Measurements from ENCODE around the gene SH3RF3.

SH3RF3 gene

GRCh38 chr2:109418716-109419115 lies 289.7 kb downstream of the SH3RF3 start:
- DNase-seq (ENCODE audit: low read depth in 2 of 2) = no peak

DNA sequence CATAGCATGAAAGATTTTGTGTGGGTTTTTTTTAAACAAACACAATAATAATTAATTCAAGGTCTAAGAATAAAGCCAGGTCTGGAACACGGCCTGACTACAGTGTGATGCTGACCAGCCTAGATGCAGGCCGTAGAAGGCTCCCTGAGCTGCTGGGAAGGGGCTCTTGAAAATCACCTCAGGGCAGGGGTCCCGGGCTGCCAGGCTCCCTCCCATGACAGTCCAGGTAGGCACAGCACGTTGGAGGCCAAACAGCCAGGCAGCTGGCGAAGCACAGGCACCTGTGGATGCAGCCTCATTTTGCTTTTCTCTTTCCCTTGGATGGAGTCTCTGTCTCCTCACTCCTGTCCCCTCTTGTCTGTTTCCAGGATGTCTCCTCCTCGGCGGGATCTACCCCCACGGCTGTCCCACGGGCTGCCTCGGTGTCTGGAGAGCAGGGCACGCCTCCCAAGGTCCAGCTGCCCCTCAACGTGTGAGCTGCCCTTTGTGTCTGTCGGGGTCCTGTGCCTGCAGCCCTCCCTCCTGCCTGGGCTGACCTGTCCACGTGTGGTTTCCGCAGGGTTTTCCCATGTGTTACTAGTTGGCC lies 290.3 kb downstream of the SH3RF3 start:
- DNase-seq (ENCODE audit: low read depth in 2 of 2) = no peak

DNA sequence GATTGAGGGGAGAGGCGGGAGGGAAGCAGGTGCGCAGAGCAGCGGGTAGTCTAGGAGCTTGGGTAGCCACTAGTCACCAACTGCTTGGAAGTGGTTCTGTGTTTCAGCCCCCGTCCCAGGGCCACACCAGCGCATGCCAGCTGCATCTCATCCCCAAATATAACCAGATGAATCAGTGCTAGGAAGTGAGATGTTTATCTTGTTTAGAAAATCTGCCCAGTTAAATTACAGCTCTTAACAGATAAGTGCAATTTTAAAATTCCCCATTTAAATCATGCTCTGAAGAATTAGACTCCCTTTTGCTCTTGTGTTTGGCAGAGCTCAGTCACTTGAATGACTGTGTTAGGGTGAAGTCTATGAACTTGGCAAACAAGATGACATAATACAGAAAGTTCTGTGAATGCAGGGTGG lies 291.0 kb downstream of the SH3RF3 start:
- DNase-seq (ENCODE audit: low read depth in 2 of 2) = no peak

DNA sequence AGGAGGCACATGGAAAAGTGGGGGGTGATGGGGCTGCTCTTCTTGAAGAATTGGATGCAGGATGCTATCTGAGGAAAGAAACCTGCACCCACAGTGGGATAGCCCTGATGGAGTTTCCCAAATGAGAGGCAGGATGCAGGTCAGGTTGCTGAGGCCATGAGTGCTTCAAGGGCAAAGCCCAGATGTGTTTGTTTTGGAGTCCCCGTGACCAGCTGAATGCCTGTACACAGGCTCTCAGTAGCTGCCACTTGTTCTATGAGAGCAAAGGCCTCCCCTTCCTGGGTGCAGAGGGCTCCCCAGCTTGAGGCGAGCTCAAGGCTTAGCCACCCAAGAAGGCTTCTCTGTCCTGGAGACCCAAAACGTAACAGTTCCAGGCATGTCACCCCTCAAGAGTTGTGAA lies 292.1 kb downstream of the SH3RF3 start:
- no peak for DNase-seq (ENCODE audit: low read depth in 2 of 2)

DNA sequence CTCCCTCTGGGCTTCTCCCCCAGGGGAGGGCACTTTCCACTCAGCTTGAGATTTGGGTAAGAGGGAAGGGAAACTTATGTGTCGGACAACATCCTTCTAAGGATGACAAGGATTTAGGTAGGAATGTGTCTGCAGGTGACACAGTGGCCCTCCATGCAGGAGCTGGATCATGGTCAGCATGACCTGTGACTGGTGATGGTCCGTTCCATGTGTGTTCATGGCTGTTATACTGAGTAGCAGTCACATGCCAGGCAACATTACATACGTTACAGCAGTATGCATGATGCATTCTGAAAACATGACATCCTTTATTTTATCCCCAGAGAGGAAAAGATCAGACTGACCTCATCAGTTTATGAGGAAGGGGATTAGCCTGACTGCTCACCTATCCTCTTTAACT lies 292.6 kb downstream of the SH3RF3 start:
- no peak for DNase-seq (ENCODE audit: low read depth in 2 of 2)

GRCh38 chr2:109422071-109422757 lies 293.2 kb downstream of the SH3RF3 start:
- no peak for DNase-seq (ENCODE audit: low read depth in 2 of 2)

DNA sequence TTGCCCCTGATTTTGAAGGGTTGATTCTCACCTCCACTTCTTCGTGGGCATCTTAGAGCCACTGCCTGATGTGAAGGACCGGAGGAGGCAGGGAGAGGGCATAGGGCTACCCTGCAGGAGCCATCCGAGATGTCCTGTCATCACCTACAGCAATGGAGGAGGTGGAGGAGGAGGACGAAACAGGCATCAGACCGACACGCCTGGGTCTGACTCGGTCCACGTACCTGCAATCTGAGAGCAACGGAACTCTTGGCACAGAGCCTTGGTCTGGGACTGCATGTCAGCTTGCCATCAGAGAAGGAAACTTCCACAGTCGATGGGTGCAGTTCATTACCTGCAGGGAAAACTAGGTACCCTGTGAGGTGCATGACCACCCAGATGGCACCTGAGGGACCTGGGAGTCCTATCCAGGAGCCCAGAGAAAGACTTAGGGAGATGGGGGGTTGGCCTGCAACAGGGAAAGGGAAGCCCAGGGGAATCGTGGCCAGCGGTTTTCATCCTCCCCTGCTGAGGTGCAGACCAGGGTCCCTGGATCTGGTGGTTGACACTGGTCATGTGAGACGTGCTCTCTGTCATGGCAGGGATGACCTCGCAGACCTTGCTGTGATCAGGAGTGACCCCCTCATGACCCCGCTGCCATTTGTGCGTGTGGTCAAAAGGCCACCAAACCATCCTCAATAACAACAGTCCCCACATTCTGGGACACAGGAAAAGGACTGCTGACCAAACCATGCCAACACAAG lies 293.9 kb downstream of the SH3RF3 start:
- no peak for DNase-seq (ENCODE audit: low read depth in 2 of 2)

GRCh38 chr2:109423556-109424359 lies 294.8 kb downstream of the SH3RF3 start:
- DNase-seq (ENCODE audit: low read depth in 2 of 2) = no peak

DNA sequence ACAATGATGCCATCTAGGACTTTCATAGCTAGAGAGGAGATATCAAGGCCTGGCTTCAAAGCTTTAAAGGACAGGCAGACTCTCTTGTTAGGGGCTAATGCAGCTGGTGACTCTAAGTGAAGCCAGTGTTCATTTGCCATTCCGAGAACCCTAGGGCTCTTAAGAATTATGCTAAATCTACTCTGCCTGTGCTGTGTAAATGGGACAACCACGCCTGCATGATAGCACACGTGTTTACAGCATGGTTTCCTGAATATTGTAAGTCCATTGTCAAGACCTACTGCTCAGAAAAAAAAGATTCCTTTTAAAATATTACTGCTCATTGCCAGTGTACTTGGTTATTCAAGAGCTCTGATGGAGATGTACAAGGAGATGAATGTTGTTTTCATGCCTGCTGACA lies 296.4 kb downstream of the SH3RF3 start:
- DNase-seq (ENCODE audit: low read depth in 2 of 2) = no peak

DNA sequence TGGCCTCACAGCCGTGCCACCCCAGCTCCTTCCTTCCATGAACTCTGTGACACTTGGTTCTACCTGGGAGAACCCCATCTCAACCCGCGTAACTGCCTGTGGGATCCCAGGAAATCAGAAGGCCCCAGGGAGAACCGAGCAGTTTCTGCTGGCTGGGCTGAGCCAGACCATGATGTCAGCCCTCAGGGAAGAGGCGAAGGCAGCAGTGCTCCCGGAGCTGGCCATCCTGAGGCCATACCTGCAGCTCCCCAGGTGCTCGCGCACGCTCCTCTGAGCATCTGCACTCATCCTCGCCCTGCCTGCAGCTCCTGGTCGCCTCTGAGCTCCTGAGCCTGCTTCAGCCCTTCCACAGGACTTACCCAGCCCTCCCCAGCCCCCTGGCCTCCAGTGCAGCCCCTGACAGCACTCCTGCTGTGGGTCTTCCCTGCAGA lies 298.7 kb downstream of the SH3RF3 start:
- DNase-seq (ENCODE audit: low read depth in 2 of 2) = no peak

GRCh38 chr2:109428281-109428680 lies 299.3 kb downstream of the SH3RF3 start:
- no peak for DNase-seq (ENCODE audit: low read depth in 2 of 2)

- DNase-seq (ENCODE audit: low read depth in 2 of 2) = no peak
Measured at GRCh38 chr2:109428841-109429566, 300.0 kb downstream of the SH3RF3 start.

DNA sequence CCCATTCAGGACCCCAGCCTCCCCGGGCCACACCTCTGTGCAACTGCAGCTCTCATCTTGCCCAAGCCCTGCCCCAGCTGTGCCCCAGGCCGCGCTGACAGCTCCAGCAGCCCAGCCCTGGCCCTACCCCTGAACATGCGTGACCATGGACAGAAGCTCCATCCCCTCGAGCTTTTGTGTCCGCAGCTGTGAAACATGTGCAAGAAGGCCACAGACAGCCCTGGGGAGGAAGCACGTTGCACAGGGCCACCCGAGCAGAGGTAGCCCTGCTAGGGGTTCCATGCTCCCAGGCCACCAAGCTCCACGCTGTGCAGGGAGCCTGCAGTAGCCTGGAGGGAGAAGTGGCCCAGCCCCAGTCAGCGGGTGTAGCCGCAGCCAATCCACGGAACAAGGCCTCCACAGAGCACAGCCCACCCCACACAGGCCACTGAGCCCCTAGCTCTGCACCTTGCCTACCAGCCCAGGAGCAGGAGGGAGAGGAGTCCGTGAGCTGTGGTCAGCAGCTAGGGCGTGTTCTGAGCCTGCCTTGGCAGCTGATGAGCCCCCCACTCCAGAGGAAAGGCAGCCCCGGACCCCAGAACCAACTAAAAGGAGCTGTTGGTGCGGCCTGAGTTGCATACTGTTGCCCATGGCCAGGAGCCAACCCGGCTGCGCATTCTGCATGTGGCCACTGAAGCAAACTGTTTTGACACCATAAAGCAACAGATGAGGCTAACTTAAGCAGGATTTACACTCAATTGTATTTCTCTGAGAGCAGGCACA lies 300.7 kb downstream of the SH3RF3 start:
- no peak for DNase-seq (ENCODE audit: low read depth in 2 of 2)

DNA sequence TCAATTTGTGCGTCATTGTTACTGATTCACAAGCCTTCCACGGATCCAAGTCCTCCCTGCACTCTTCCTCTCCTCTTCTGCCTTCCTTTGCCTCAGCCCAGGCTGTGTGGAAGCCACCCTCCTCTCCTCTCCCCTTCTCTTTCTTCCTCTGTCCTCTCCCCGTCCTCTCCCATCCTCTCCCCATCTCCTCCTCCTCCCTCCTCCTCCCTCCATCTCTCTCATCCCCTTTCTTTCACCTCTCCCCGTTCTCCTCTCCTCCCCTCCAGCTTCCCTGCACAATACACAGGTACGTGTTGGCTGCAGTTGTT lies 301.3 kb downstream of the SH3RF3 start:
- DNase-seq (ENCODE audit: low read depth in 2 of 2) = no peak

DNA sequence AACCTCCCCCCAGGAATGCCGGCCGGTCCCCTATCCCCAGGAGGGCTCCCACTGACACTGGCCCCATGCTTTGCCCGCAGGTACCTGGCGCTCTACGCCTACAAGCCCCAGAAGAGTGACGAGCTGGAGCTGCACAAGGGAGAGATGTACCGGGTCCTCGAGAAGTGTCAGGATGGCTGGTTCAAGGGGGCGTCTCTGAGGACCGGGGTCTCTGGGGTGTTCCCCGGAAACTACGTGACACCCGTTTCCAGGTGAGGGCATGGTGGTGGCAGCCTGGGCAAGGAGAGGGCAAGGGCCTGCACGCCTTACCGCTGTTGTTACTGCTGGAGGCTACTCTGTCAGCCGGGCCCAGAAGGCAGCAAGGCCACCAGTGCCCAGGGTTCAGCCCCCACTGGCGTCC lies 303.4 kb downstream of the SH3RF3 start:
- DNase-seq (ENCODE audit: low read depth in 2 of 2) = no peak

DNA sequence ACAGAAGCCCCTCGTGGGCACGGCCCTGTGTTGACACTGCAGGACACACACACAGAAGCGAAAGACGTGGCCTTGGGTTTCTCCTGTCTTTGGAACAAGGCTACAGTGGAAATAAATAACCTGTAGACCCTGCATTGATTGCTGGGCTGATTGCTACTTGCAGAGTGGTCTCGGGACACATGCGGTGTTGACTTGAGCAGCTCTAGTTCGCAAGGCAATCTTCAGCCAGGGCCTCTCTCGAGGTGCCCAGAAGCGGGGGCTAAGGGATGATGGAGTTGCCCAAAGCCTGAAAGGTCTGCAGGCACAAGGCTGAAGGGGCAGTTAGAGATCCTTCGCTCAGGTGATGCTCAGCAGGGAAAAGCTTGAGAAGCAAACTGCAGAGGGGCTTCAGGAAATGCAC lies 304.5 kb downstream of the SH3RF3 start:
- DNase-seq (ENCODE audit: low read depth in 2 of 2) = no peak

DNA sequence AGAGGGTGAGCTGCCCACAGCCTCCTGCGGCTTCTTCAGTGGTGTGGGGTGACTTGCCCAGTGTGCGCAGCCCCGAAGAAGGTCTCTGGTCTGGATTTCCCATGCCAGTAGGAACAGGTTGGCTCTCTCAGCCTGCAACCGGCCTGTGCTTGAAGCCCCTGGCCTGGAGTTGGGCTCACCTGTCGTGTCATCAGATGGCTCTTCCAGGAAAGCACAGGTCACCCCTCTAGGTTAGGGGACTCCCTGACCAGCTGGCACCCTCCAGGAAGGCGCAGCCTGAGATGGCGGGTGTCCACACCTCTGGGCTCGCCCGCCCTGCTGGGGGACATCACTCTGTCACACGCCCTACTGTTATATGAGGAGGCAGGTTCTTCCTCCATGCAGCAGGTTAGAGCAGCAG lies 304.9 kb downstream of the SH3RF3 start:
- DNase-seq (ENCODE audit: low read depth in 2 of 2) = no peak

DNA sequence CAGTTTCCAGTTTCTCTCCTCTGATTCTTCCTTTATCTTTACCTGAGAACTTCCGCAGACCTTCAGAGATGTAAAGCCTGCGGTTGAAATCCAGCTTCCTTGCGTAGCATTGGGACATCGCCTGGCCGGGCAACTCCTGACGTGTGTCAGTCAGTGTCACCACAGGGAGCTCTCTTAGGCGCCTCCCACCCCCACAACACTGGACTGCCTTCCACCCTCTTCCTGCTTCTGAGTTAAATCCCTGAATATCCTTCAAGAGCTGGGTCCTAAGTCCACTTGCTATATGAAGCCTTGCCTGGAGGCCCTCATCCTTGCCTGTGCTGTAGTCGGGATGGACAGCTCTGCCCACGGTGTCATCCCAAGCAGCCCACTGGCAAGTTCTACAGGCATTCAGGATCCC lies 305.3 kb downstream of the SH3RF3 start:
- no peak for DNase-seq (ENCODE audit: low read depth in 2 of 2)

DNA sequence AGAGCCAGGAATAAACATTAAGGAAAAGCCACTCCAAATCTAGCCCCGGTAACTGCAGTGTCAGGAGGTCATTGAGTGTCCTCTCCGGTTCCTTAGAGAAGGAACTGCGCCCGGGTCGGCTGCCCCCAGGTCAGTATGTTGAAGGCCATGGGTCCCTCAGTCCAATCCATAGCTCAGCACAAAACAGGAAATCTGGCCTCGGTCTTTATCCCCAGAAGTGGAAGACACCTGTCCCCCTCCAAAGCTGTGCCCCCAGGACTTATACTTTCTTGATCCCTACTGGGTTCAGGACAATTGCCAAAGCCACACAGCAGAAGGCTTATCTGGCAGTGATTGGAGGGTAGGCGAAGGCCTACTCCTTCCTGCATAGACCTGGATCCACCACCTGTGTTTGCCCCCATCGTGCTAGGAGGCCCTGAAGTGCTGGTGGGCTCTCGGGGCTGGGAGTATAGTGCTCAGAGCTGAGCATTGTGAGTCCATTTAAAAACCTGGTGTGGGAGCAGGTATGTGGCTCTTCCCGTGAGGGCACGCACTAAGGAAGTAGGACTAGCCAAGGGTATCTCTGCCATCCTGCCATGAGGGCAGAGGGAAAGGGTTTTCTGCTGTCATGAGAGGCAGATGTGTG lies 306.2 kb downstream of the SH3RF3 start:
- DNase-seq (ENCODE audit: low read depth in 2 of 2) = no peak

DNA sequence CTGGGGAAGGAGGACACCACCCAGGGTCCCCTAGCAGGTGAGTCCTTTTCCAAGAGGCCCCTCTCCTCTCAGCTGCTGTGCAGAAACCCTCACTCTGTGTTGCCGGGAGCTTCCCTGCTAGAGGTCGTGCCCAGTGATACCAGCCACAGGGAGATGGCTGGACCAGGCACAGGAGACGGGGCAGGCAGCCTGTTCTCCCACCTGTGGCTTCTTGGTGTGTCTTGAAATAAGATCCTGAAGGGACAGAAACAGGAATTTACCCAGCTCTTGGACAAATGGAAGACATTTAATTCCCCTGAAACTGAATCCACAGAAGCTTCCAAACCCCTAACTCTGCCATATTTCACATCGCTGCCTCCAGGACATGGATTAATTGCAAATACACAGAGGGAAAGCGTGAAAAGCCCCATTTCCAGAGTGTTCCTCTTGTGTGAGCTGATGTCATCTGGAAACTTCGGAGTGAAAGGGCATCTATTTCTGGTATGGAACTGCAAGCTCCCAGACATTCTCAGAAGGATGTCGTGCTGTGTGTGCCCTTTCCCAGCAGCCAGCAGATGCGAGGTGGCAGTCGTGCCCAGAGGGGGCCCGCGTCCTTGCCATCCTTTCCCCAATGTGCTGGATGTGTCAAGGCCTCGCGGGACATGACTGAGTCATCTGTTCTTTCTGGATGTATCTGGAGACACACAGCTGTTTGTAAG lies 307.0 kb downstream of the SH3RF3 start:
- DNase-seq (ENCODE audit: low read depth in 2 of 2) = no peak

Measured in stimulated activated CD8-positive, alpha-beta memory T cell treated with anti-CD3 and anti-CD28 coated beads, Interleukin-15, amount 100 ng/mL, for 48 hours (primary cell).